Left lung (tissue), 10 donors: ENCODE results near the gene EYA4. TPM values are rescaled to one million over a fixed set of nuclear protein-coding genes. Genes with fewer than 3 reads are reported as not detected.
A peak's percentile ranks its signal among the peaks of the same experiment; 100 is the strongest.

ENCODE experiments used
- ATAC-seq: fragments of 200-7000 bp; cut with Tn5 transposase; one replicate; pipeline ENCODE4 v1.9.1; 2020; ENCODE audit warnings: moderate library complexity
- DNase-seq, 4 donors: peaks; one replicate each; pipeline ENCODE4 v3.0.0-alpha.2; 2013 to 2020
- H3K27ac ChIP-seq, 2 donors: fragments of 200-600 bp; sonication (generic) in 1 of 2; one replicate each; pipeline versions ENCODE4 v1.5.0 to v1.8.0; 2020 to 2021
- H3K27me3 ChIP-seq, 2 donors: fragments of 200-600 bp; sonication (generic) in 1 of 2; one replicate each; pipeline versions ENCODE4 v1.5.0 to v1.8.0; 2020 to 2021
- H3K36me3 ChIP-seq, 2 donors: fragments of 200-600 bp; sonication (generic) in 1 of 2; one replicate each; pipeline versions ENCODE4 v1.5.0 to v1.8.0; 2020 to 2021
- H3K4me1 ChIP-seq, 2 donors: fragments of 200-600 bp; one replicate each; pipeline ENCODE4 v1.8.0; 2021
- H3K4me3 ChIP-seq, 2 donors: fragments of 200-600 bp; sonication (generic) in 1 of 2; one replicate each; pipeline versions ENCODE4 v1.5.0 to v1.8.0; 2020 to 2021; ENCODE audit warnings: mild to moderate bottlenecking in 1 of 2
- H3K9me3 ChIP-seq, 2 donors: fragments of 200-600 bp; sonication (generic) in 1 of 2; one replicate each; pipeline versions ENCODE4 v1.5.0 to v1.8.0; 2020 to 2021
- intact Hi-C, 2 donors: fragments of 100-400 bp; cut with DNase I; formaldehyde crosslinking; loops; one replicate each; pipeline versions ENCODE4 v1.11.2 to v1.14.2; 2022
- polyA plus RNA-seq, 6 donors: library from polyadenylated mRNA; unstranded; fragments of 120-200 nt; gene quantifications; one replicate each; pipeline ENCODE4 v1.2.1, GENCODE V29; 2013; ENCODE audit not compliant: insufficient read length in 6 of 6
- total RNA-seq, 2 donors: library from RNA; stranded (reverse); fragmentation: NEBNext Ultra II Directional; extraction: Animal tissue kit (Norgen Biotek cat#: 25700); gene quantifications; one replicate each; pipeline ENCODE4 v1.2.1, GENCODE V29; 2021
- TF ChIP-seq, protein P1 (sequence below), 2 donors: fragments of 200-600 bp; sonication (generic) in 1 of 2; IDR thresholded peaks; one replicate each; pipeline versions ENCODE4 v1.5.0 to v1.8.0; 2021; ENCODE audit warnings: antibody characterized with exemption in 2 of 2
- donor health status: DM: no; HTN: yes; CAD: no.
- donor health status: DM: no; HTN: no; CAD: no.

EYA4 gene
- total and polyA plus RNA-seq, 8 donors, result 1.0 to 9.8 (median 8.4) TPM

DNA sequence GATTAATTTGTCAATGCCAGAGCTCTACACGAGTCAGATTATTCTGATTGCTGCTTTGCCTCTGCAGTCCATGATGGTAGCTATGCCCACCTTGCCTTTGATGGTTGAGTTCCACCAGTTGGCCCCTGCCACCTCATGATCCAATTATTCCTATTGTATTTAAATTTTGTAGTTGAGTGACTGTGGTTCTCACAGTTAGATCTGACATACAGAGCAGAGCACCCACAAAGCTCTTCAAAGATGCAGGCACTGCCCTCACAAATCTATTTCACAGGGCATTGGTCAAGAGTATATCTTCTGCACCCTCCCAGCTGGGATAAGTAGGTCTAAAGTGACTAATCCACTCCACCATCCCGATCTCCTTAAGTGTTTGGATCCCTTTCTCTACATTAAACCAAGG, 318.8 kb downstream of the EYA4 start:
- H3K9me3 ChIP-seq, result peaks cover 0 to 19% of the 10 kb centered on the region in 2 donors
- intact Hi-C loops, result no loop called here

DNA sequence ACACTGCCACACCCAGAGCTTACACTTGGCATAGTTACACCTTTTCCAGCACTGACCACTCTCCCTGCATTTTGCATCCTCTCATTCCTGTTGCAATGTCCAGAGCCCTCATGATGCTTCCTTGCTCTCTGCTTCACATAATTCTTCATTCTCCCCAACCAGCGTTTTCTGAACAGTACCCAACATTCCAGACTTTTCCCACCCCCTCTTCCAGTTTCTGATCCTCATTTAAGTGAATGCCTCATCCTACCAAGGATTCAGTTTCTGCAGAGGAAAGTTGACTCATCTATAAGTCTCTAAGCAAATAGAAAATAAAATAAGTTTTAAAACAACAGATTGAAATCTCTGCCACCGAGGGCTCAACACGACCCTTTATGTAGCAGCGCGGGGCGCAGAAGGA, 326.5 kb downstream of the EYA4 start:
- TF ChIP-seq, protein P1, sequence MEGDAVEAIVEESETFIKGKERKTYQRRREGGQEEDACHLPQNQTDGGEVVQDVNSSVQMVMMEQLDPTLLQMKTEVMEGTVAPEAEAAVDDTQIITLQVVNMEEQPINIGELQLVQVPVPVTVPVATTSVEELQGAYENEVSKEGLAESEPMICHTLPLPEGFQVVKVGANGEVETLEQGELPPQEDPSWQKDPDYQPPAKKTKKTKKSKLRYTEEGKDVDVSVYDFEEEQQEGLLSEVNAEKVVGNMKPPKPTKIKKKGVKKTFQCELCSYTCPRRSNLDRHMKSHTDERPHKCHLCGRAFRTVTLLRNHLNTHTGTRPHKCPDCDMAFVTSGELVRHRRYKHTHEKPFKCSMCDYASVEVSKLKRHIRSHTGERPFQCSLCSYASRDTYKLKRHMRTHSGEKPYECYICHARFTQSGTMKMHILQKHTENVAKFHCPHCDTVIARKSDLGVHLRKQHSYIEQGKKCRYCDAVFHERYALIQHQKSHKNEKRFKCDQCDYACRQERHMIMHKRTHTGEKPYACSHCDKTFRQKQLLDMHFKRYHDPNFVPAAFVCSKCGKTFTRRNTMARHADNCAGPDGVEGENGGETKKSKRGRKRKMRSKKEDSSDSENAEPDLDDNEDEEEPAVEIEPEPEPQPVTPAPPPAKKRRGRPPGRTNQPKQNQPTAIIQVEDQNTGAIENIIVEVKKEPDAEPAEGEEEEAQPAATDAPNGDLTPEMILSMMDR (IDR thresholded peaks at IDR 0.05), result no peak
- Histone ChIP-seq H3K4me1 (no peaks in the 10 kb centered on the region), H3K27me3 (peaks cover 0 to 33% of the 10 kb centered on the region in 2 donors), H3K27ac (no peak overlapping the region), H3K4me3 (no peak overlapping the region), H3K36me3 (no peaks in the 10 kb centered on the region), H3K9me3 (no peaks in the 10 kb centered on the region)
- DNase-seq, result no peak
- ATAC-seq, result no peak
- intact Hi-C loops, result loop anchor here in 1 of 2 donors (5.0 kb wide), 1 partner anchor 350 kb away; no protein-coding TSS in a partner anchor

More for the DNA sequence above, 318.8 kb downstream of the EYA4 start:
- no peak overlapping the region for H3K4me3 ChIP-seq
- no peak for DNase-seq
- H3K27me3 ChIP-seq, result no peaks in the 10 kb centered on the region
- H3K4me1 ChIP-seq, result no peaks in the 10 kb centered on the region
- no peak for ATAC-seq
- no peak overlapping the region for H3K27ac ChIP-seq
- no peaks in the 10 kb centered on the region for H3K36me3 ChIP-seq
- TF ChIP-seq, protein P1 (IDR thresholded peaks at IDR 0.05), result no peak

DNA sequence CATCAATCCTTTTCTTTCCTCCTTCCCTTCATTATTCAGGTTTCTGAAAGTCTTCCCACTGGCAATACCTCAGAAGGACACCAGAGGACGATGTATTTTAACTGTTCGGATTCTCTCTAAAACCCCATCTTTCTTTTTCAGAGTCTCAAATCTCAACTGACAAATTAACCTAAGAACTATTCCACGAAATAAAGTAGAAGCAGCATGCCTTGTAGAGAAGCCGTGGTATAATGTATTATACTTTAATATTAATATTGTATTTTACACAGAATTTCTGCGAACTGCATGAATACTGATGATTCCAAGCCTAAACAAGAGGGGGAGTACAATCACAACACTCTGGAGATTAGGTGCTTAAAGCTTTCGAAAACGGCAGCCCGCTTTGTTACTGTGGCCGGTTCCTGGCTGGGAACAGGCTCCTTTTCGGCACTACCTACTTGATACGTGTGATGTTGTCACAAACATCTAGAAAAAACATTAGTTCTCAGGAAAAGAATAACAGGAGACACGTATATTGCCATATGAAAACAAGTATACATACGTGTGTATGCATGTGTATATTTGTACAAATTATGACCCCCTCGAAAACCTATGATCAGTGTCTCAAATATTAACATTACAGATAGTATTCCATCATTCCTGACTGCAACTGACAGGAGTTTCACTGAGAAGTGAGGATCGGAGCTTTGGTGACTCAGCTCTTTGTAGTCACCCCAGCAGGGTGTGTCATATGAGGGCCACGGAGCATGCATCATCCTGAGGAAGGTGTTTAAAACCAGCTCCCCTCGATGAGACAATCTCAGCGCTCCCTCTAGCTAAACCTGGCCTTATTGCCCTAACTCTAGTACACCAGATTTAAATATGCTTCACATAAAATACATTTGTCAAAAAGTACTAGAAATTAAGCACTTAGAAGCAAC, 328.1 kb downstream of the EYA4 start:
- peak in 2 of 4 donors; percentile 60 to 75 for DNase-seq
- Histone ChIP-seq H3K9me3 (no peaks in the 10 kb centered on the region), H3K27ac (peak overlapping the region in 1 of 2 donors; percentile 33), H3K4me1 (no peaks in the 10 kb centered on the region), H3K4me3 (no peak overlapping the region), H3K36me3 (no peaks in the 10 kb centered on the region), H3K27me3 (peaks cover 0 to 33% of the 10 kb centered on the region in 2 donors)
- ATAC-seq, result peak; percentile 91
- TF ChIP-seq, protein P1 (IDR thresholded peaks at IDR 0.05), result peak; percentile 62 to 90
- intact Hi-C loops, result loop anchor here in 1 of 2 donors (5.0 kb wide), 1 partner anchor 348 kb away; no protein-coding TSS in a partner anchor

DNA sequence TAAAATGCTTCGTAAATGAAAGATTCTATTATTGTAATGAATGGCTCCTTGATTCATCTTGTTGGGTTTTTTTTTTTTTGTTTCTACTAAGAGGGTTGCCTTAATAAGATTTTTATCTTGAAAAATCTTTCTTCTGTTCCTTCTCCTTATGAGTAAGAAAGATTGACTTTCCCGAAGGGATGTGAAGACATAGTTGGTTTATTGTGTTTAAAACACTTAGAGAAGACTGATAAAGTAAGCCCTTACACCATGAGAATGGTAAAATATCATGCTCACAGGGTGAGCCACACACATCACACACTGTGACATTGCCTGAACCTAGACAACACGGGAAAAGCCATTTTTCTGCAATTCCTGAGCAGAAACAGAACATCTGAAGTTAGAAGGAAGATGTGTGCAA, 330.5 kb downstream of the EYA4 start:
- Histone ChIP-seq H3K4me3 (no peak overlapping the region), H3K4me1 (no peaks in the 10 kb centered on the region), H3K27ac (no peak overlapping the region), H3K9me3 (no peaks in the 10 kb centered on the region), H3K27me3 (peaks cover 0 to 33% of the 10 kb centered on the region in 2 donors), H3K36me3 (no peaks in the 10 kb centered on the region)
- no peak for DNase-seq
- intact Hi-C loops, result no loop called here
- TF ChIP-seq, protein P1 (IDR thresholded peaks at IDR 0.05), result no peak
- no peak for ATAC-seq

DNA sequence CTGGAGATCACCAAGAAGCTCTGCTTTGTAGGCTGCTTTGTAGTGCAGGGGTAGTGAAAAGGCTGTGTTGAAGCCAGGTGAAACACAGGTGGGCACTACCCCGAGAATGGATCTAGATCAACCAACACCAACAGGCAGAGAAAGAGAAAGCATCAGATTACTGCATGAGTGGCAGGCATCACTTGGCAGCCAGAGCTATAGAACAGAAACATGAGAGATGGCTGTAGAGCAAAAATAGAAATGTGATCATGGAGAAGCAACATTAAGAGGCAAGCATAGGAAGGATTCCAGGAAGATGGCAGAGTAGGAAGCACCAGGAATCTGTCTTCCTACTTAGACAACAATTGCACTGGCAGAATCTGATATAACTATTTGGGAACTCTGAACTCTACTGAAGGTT, 336.7 kb downstream of the EYA4 start:
- no peaks in the 10 kb centered on the region for H3K36me3 ChIP-seq
- no peaks in the 10 kb centered on the region for H3K27me3 ChIP-seq
- H3K4me1 ChIP-seq, result no peaks in the 10 kb centered on the region
- H3K9me3 ChIP-seq, result no peaks in the 10 kb centered on the region
- intact Hi-C loops, result no loop called here
- no peak overlapping the region for H3K27ac ChIP-seq
- DNase-seq, result no peak
- no peak for ATAC-seq
- TF ChIP-seq, protein P1 (IDR thresholded peaks at IDR 0.05), result no peak
- no peak overlapping the region for H3K4me3 ChIP-seq
